ENCODE measurements around the gene SCN4B. TPM values are rescaled to one million over a fixed set of nuclear protein-coding genes. Genes with fewer than 3 reads are reported as not detected.

The SCN4B gene
- total and polyA plus RNA-seq, 10 of the 15 experiments (the other 5 are each of a cell fraction or from before 2014, with no cell fraction given) = 0.01 to 0.49 (median 0.04) TPM; not detected in 5

GRCh38 chr11:118105657-118106305, 46.8 kb downstream of the SCN4B start:
- ChIA-PET RAD21 (ENCODE audit: unreplicated experiment) (interaction anchor here (0.8 kb wide), 1 partner anchor 20 kb away, joined by 3 read pairs; no protein-coding TSS in a partner anchor), CTCF (interaction anchor here (1.2 kb wide), 2 partner anchors 10 to 12 kb away, joined by 3 read pairs; no protein-coding TSS in a partner anchor), POLR2A (interaction anchor here (0.6 kb wide), 1 partner anchor 10 kb away, joined by 3 read pairs; no protein-coding TSS in a partner anchor), SMC1A (ENCODE audit: uncharacterized antibody, unreplicated experiment) (no interaction called here)
- Histone ChIP-seq H3K9me3 (replicated peaks; ENCODE audit: control insufficient read depth, insufficient read depth, low read length) (no peaks in the 10 kb centered on the region), H3K4me1 (ENCODE audit: control insufficient read depth, insufficient read depth, low read length) (no peaks in the 10 kb centered on the region), H3K36me3 (ENCODE audit: control insufficient read depth in 2 of 2, insufficient read depth in 2 of 2, low read length in 1 of 2) (no peaks in the 10 kb centered on the region), H3K27ac (ENCODE audit: control insufficient read depth, insufficient read depth) (no peak overlapping the region), H3K4me2 (ENCODE audit: control insufficient read depth, insufficient read depth) (no peak overlapping the region), H3K27me3 (replicated peaks in 1 of 2; ENCODE audit: control insufficient read depth in 2 of 2, insufficient read depth in 2 of 2, low read length in 1 of 2) (peaks cover 0 to 2% of the 10 kb centered on the region in 2 experiments; a peak in 1 of 4 replicates), H3K79me2 (ENCODE audit: control insufficient read depth, insufficient read depth, low read length) (no peaks in the 10 kb centered on the region), H3K9ac (ENCODE audit: control insufficient read depth, insufficient read depth, low read length) (no peak overlapping the region), H3K4me3 (no peak overlapping the region), H2AFZ (ENCODE audit: control insufficient read depth, low read depth, low read length) (no peak overlapping the region), H4K20me1 (ENCODE audit: control insufficient read depth, insufficient read depth) (no peaks in the 10 kb centered on the region)
- no TSS peak for BruUV-seq (replicated peaks)
- no peak for ATAC-seq
- TF ChIP-seq GATAD2B (conservative IDR thresholded peaks at IDR 0.05; ENCODE audit: low read depth) (no peak), EP300 (IDR thresholded peaks at IDR 0.05; ENCODE audit: borderline replicate concordance in 1 of 2, control insufficient read depth in 1 of 2, low read depth in 2 of 2, low read length in 2 of 2) (no peak), ZNF384 (IDR thresholded peaks at IDR 0.05; ENCODE audit: borderline replicate concordance, low read depth, low read length) (no peak), BMI1 (IDR thresholded peaks at IDR 0.05; ENCODE audit: borderline replicate concordance) (no peak), MEF2B (IDR thresholded peaks at IDR 0.05; ENCODE audit: partially characterized antibody, poor library complexity, severe bottlenecking) (no peak), POLR2AphosphoS5 (IDR thresholded peaks at IDR 0.05; ENCODE audit: low read length) (no peak), RFX5 (IDR thresholded peaks at IDR 0.05; ENCODE audit: low read depth, low read length) (no peak), TCF7 (IDR thresholded peaks at IDR 0.05; ENCODE audit: borderline replicate concordance) (no peak), MTA3 (IDR thresholded peaks at IDR 0.05; ENCODE audit: borderline replicate concordance, low read length) (no peak), DPF2 (IDR thresholded peaks at IDR 0.05) (no peak), MEF2A (IDR thresholded peaks at IDR 0.05; ENCODE audit: insufficient read depth, low read depth, low read length) (no peak), MTA2 (IDR thresholded peaks at IDR 0.05; ENCODE audit: low read depth) (no peak), PAX5 (IDR thresholded peaks at IDR 0.05; ENCODE audit: borderline replicate concordance, low read depth, low read length) (no peak)
- TF ChIP-seq, protein P1, sequence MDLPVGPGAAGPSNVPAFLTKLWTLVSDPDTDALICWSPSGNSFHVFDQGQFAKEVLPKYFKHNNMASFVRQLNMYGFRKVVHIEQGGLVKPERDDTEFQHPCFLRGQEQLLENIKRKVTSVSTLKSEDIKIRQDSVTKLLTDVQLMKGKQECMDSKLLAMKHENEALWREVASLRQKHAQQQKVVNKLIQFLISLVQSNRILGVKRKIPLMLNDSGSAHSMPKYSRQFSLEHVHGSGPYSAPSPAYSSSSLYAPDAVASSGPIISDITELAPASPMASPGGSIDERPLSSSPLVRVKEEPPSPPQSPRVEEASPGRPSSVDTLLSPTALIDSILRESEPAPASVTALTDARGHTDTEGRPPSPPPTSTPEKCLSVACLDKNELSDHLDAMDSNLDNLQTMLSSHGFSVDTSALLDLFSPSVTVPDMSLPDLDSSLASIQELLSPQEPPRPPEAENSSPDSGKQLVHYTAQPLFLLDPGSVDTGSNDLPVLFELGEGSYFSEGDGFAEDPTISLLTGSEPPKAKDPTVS (IDR thresholded peaks at IDR 0.05; ENCODE audit: low read depth, low read length) = no peak
- TF ChIP-seq, protein P2, sequence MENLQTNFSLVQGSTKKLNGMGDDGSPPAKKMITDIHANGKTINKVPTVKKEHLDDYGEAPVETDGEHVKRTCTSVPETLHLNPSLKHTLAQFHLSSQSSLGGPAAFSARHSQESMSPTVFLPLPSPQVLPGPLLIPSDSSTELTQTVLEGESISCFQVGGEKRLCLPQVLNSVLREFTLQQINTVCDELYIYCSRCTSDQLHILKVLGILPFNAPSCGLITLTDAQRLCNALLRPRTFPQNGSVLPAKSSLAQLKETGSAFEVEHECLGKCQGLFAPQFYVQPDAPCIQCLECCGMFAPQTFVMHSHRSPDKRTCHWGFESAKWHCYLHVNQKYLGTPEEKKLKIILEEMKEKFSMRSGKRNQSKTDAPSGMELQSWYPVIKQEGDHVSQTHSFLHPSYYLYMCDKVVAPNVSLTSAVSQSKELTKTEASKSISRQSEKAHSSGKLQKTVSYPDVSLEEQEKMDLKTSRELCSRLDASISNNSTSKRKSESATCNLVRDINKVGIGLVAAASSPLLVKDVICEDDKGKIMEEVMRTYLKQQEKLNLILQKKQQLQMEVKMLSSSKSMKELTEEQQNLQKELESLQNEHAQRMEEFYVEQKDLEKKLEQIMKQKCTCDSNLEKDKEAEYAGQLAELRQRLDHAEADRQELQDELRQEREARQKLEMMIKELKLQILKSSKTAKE (IDR thresholded peaks at IDR 0.05; ENCODE audit: low read depth, poor library complexity, severe bottlenecking) = no peak
- intact Hi-C loops (cut with micrococcal nuclease; ENCODE audit: unreplicated experiment) = no loop called here
- in situ Hi-C loops (cut with MboI) = no loop called here
- no peak for FAIRE-seq
- 18% methylated on average over 4 of the region's 4 CpGs for WGBS (ENCODE audit: insufficient coverage, insufficient replicate concordance, low lambda C conversion rate, missing lambda C conversion rate)
- no peak for DNase-seq (ENCODE audit: low read depth, low spot score)

Data from GM12878 (cell line).